ES-I3 (cell line): ENCODE results near the gene PTPN14.
A peak's percentile ranks its signal among the peaks of the same experiment; 100 is the strongest.
"Not testable (repeated sequence)": the region's sequence is repeated elsewhere in the genome, so short reads cannot be mapped to it uniquely, and the experiment has no call there.

Experiments used
- H3K36me3 ChIP-seq: 2 replicates; pipeline ENCODE4 v1.6.1; 2013; ENCODE audit warnings: mild to moderate bottlenecking, low read length, control low read depth, moderate library complexity; ENCODE audit not compliant: insufficient read depth
- H3K4me1 ChIP-seq: 2 replicates; pipeline ENCODE4 v1.6.1; 2013; ENCODE audit warnings: mild to moderate bottlenecking, control low read depth, low read length; ENCODE audit not compliant: insufficient read depth
- H3K9ac ChIP-seq: 2 replicates; pipeline ENCODE4 v1.6.1; 2013; ENCODE audit warnings: low read depth, mild to moderate bottlenecking, low read length, moderate library complexity
- H3K9me3 ChIP-seq: 2 replicates; pipeline ENCODE4 v1.6.1; 2013; ENCODE audit warnings: mild to moderate bottlenecking, low read length, moderate library complexity; ENCODE audit not compliant: control insufficient read depth, insufficient read depth

Gene PTPN14

GRCh38 chr1:214551436-214552173 lies at the start of gene PTPN14:
PTPN14 (minus strand) TSS chr1:214551602; CDS start chr1:214464803, 86,799 bp downstream.
- H3K36me3 ChIP-seq = no peaks in the 10 kb centered on the region
- H3K9ac ChIP-seq = peak within 1 kb of the TSS; percentile 89
- no peaks in the 10 kb centered on the region for H3K9me3 ChIP-seq
- peaks cover 38% of the 10 kb centered on the region for H3K4me1 ChIP-seq

GRCh38 chr1:214593158-214593557 lies 41.8 kb upstream of the PTPN14 start:
- Histone ChIP-seq H3K9ac (no peak overlapping the region), H3K4me1 (no peaks in the 10 kb centered on the region), H3K9me3 (no peaks in the 10 kb centered on the region), H3K36me3 (no peaks in the 10 kb centered on the region)

DNA sequence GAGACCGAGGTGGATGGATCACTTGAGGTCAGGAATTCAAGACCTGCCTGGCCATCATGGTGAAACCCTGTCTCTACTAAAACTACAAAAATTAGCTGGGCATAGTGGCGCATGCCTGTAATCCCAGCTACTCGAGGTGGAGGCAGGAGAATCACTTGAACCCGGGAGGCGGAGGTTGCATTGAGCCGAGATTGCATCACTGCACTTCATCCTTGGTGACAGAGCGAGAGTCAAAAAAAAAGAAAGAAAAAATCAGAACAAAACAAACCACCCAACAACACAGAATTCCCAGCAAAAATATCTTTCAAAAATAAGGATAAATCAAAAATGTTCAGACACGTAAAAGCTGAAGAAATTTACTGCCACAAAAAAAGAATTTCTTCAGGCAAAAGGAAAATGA lies 40.5 kb upstream of the PTPN14 start:
- not testable (repeated sequence) for H3K4me1 ChIP-seq, H3K36me3 ChIP-seq, H3K9me3 ChIP-seq, H3K9ac ChIP-seq

DNA sequence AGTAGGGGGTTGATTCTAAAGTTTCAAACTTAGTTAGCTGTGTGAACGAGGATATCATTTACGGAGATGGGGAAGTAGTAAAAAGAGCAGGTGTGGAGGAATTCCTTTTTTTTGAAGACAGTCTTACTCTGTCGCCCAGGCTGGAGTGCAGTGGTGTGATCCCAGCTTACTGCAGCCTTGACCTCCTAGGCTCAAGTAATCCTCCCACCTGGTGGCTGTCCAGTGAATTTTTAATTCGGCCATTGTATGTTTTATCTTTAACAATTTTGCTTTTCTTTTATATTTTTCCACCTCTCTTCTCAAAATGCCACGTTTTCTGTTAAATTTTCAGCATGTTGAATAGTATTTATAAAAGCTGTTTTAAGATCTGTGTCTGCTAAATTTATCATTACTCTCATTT lies 39.3 kb upstream of the PTPN14 start:
- Histone ChIP-seq H3K9ac (no peak overlapping the region), H3K4me1 (no peaks in the 10 kb centered on the region), H3K9me3 (no peaks in the 10 kb centered on the region), H3K36me3 (no peaks in the 10 kb centered on the region)

GRCh38 chr1:214588963-214589597 lies 37.7 kb upstream of the PTPN14 start:
- H3K9me3 ChIP-seq = no peaks in the 10 kb centered on the region
- no peaks in the 10 kb centered on the region for H3K36me3 ChIP-seq
- peaks cover 3% of the 10 kb centered on the region; the same call in 1 of the 2 replicates for H3K4me1 ChIP-seq
- no peak overlapping the region for H3K9ac ChIP-seq

- no peaks in the 10 kb centered on the region for H3K9me3 ChIP-seq
- peaks cover 7% of the 10 kb centered on the region for H3K4me1 ChIP-seq
- no peaks in the 10 kb centered on the region for H3K36me3 ChIP-seq
- H3K9ac ChIP-seq = no peak overlapping the region
Observed at GRCh38 chr1:214587165-214587564, 35.8 kb upstream of the PTPN14 start.

DNA sequence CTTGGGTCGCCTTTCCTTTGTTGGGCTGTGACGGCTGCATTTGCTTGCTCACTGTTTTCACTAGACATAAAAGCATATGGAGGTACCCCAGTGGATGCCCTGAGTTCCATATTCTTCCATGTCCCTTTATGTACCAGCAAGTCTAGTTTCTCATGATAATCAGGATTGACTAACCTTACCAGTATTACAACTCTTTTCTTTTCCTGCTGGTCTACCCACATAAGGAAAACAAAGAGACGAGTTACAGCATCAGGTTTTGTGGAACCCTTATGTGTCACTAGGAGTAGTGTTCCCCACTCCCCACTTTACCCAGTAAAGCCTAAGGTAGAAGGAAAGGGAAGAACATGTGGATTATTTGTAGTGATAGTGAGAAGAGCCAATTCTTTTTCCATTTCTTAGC lies 35.2 kb upstream of the PTPN14 start:
- no peaks in the 10 kb centered on the region for H3K36me3 ChIP-seq
- H3K4me1 ChIP-seq = peaks cover 12% of the 10 kb centered on the region
- no peaks in the 10 kb centered on the region for H3K9me3 ChIP-seq
- no peak overlapping the region for H3K9ac ChIP-seq

DNA sequence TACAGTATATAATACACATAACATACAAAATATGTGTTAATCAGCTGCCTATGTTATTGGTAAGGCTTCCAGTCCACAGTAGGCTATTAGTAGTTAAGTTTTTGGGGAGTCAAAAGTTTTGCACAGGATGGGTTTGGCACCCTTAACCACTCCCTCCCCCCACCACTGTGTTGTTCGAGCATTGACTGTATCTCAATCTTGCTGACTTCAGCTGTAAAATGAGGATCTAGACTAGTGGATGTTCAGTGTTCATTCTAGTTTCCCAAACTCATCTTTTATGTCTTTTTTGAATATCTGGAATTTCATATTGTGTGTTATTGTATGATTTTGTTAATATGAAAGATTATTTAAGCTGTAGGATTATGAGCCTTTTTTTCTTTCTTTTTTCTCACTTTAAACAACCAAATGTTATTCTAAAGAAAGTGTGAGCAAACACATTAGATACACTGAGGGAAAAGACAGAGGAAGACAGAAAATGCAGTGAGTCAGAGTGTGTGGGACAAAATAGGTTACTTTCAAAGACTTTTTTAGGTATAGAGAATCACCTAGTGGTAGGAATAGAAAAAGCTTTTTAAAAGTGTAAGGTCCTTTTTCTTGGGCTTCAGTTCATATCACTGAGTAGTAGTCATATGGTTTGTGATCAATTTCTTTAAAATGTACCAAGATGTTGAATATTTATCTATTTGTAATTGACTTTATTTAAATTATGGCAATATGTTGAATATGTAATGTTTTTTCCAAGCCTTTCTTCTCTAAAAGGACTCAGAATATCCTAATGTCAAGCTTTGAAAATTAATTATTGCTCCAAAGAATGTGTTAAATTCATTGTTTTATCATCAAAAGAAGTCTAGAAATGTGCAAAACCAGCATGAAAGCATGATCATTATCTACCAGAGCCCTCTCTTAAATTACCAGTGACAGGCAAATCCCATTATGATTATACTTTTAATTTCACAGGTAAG lies 33.7 kb upstream of the PTPN14 start:
- Histone ChIP-seq H3K4me1 (peaks cover 16% of the 10 kb centered on the region), H3K9me3 (no peaks in the 10 kb centered on the region), H3K9ac (no peak overlapping the region), H3K36me3 (no peaks in the 10 kb centered on the region)

DNA sequence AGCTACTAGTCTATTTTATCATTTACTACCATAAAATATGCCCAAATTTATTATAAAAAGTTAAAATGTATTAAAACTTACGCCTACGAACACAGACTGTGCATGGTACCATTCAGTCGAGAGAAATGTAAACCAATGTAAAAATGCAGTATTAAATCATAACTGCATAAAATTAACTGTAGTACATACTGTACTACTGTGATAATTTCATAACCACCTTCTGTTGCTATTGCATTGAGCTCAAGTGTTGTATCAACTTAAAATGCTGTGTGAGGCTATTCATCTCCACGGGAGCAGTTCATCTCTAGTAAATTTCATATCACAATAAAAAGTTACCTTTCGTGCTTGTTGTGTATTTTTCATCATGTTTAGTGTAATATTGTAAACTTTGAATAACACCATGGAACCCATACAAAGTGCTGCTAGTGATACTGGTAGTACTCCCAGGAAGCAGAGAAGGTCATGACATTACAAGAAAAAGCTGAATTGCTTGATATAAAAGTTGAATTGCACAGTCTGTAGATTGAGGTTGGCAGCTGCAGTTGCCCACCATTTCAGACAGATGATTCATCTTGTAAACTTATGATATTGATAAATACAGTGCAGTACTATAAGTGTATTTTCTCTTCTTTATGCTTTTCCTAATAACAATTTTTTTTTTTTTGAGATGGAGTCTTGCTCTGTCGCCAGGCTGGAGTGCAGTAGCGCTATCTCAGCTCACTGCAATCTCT lies 32.6 kb upstream of the PTPN14 start:
- Histone ChIP-seq H3K9ac (no peak overlapping the region), H3K4me1 (peaks cover 16% of the 10 kb centered on the region), H3K9me3 (no peaks in the 10 kb centered on the region), H3K36me3 (no peaks in the 10 kb centered on the region)

- peaks cover 16% of the 10 kb centered on the region for H3K4me1 ChIP-seq
- no peak overlapping the region for H3K9ac ChIP-seq
- no peaks in the 10 kb centered on the region for H3K36me3 ChIP-seq
- no peaks in the 10 kb centered on the region for H3K9me3 ChIP-seq
Observed at GRCh38 chr1:214583113-214583512, 31.7 kb upstream of the PTPN14 start.

- Histone ChIP-seq H3K36me3 (no peaks in the 10 kb centered on the region), H3K9me3 (no peaks in the 10 kb centered on the region), H3K4me1 (peaks cover 16% of the 10 kb centered on the region), H3K9ac (no peak overlapping the region)
Observed at GRCh38 chr1:214582289-214582891, 31.0 kb upstream of the PTPN14 start.

DNA sequence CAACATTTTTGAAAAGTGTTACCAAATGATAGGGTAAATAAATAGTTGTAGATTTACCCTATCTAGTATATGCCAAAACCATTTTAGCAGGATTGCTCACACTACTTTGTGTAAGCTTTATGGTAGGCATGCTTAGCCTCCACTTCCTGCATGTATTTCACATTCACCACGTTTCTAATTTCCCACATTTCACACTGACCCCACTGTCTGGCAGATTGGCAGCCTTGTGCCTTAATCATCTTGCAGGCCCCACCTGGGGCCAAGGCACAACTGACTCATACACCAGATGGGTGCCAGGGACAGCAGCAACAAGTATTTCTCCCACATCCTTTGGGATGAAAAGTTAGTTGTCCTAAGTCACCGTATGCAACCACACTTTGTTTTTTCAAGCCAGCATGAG lies 30.4 kb upstream of the PTPN14 start:
- Histone ChIP-seq H3K36me3 (no peaks in the 10 kb centered on the region), H3K9me3 (peaks cover 5% of the 10 kb centered on the region), H3K9ac (no peak overlapping the region)

DNA sequence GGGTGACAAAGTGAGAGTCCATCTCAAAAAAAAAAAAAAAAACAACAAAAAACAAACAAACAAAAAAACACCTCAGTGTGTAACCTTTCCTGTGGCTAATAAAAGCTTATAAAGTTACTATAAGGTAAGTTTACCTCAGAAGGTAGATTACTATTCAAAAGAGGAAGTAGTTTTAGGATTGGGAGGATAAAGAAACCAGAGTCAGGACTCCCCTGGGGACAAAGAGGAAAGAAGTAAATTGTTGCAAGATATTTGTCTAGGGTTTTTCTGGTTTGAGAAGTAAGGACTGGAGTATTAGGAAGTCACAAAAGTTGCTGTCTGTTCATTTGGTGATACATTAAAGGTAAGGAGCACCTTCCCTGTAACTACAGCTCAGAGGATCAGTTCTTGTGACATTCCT lies 27.8 kb upstream of the PTPN14 start:
- H3K36me3 ChIP-seq = no peaks in the 10 kb centered on the region
- H3K9ac ChIP-seq = no peak overlapping the region
- H3K9me3 ChIP-seq = peaks cover 21% of the 10 kb centered on the region
- H3K4me1 ChIP-seq = peaks cover 13% of the 10 kb centered on the region

More for the DNA sequence above, 30.4 kb upstream of the PTPN14 start:
- peaks cover 16% of the 10 kb centered on the region for H3K4me1 ChIP-seq

DNA sequence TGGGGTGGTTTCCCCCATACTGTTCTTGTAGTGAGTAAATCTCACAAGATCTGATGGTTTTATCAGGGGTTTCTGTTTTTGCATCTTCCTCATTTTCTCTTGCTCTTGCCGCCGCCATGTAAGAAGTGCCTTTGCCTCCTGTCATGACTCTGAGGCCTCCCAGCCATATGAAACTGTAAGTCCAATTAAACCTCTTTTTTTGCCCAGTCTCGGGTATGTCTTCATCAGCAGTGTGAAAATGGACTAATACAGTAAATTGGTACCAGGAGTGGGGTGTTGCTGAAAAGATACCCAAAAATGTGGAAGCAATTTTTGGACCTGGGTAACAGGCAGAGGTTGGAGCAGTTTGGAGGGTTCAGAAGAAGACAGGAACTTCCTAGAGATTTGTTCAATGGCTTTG lies 24.7 kb upstream of the PTPN14 start:
- H3K36me3 ChIP-seq, H3K4me1 ChIP-seq, H3K9ac ChIP-seq: not testable (repeated sequence)
- H3K9me3 ChIP-seq = peaks cover 21% of the 10 kb centered on the region
